Body of pancreas (tissue), 4 donors: ENCODE results near the gene SPOCK1.

Experiments
- POLR2A ChIP-seq, 3 donors: fragments of 450-650 bp; IDR thresholded peaks; one replicate each; pipeline ENCODE4 v1.6.1; 2016; ENCODE audit warnings: antibody characterized with exemption in 3 of 3, mild to moderate bottlenecking in 2 of 3
- TF ChIP-seq, protein P1 (sequence below), 7 experiments: fragments of 450-650 bp in 4 of 7; fragments of 200-600 bp in 3 of 7; sonication (generic) in 3 of 7; IDR thresholded peaks; one replicate each; pipeline ENCODE4 v1.5.1; 2016 to 2019; ENCODE audit warnings: antibody characterized with exemption in 7 of 7

DNA sequence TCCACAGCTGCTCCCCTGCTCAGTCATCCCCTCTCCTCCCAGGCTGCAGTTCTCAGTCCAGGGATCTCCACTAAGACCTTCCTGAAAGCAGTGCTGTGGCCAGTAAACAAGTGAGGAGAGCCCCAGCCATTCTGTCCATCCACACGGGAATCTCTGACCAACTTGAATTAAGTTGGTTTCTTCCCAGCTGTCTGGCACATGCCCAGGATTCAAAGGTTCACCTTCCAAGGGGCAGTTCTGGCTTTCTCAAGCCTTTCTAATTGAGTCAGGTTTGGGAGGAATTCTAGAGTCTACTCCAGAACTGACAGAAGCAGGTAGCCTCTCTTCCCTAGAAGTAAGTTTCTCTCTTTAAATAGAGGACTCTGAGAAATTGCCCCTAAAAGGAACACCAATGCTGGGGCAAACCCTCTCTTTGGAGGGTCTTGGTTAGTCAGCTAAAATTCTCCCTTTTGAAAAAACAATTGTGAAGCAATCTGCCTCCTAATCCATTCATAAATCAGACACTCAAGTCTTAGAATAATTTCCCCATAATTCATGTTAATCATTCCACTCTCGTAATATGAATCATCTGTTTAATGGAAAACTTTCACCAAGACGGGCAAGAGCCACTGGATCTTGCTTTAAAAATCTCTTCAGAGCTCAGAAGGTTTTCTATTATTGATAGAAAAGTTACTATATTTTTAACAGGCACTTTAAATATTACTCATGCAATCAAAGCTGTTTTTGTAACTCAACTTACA, 133.8 kb downstream of the SPOCK1 start:
- TF ChIP-seq, protein P1, sequence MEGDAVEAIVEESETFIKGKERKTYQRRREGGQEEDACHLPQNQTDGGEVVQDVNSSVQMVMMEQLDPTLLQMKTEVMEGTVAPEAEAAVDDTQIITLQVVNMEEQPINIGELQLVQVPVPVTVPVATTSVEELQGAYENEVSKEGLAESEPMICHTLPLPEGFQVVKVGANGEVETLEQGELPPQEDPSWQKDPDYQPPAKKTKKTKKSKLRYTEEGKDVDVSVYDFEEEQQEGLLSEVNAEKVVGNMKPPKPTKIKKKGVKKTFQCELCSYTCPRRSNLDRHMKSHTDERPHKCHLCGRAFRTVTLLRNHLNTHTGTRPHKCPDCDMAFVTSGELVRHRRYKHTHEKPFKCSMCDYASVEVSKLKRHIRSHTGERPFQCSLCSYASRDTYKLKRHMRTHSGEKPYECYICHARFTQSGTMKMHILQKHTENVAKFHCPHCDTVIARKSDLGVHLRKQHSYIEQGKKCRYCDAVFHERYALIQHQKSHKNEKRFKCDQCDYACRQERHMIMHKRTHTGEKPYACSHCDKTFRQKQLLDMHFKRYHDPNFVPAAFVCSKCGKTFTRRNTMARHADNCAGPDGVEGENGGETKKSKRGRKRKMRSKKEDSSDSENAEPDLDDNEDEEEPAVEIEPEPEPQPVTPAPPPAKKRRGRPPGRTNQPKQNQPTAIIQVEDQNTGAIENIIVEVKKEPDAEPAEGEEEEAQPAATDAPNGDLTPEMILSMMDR (IDR thresholded peaks at IDR 0.05): no peak
- TF ChIP-seq POLR2A (IDR thresholded peaks at IDR 0.05): no peak
